GM10266 (cell line): Measurements from ENCODE around the gene LEMD3.

Experiments used
- DNase-seq: peaks from one replicate; pipeline ENCODE4 v3.0.0; 2012; ENCODE audit errors: extremely low spot score
- TF ChIP-seq, protein P1 (sequence below): IDR thresholded peaks from 2 replicates; pipeline ENCODE4 v1.5.1; 2012; ENCODE audit warnings: mild to moderate bottlenecking, low read depth; ENCODE audit not compliant: control insufficient read depth, insufficient read depth; ENCODE audit errors: missing control alignments

Gene LEMD3

GRCh38 chr12:65259501-65259900, 90.1 kb downstream of the LEMD3 start:
- no peak for DNase-seq
- TF ChIP-seq, protein P1, sequence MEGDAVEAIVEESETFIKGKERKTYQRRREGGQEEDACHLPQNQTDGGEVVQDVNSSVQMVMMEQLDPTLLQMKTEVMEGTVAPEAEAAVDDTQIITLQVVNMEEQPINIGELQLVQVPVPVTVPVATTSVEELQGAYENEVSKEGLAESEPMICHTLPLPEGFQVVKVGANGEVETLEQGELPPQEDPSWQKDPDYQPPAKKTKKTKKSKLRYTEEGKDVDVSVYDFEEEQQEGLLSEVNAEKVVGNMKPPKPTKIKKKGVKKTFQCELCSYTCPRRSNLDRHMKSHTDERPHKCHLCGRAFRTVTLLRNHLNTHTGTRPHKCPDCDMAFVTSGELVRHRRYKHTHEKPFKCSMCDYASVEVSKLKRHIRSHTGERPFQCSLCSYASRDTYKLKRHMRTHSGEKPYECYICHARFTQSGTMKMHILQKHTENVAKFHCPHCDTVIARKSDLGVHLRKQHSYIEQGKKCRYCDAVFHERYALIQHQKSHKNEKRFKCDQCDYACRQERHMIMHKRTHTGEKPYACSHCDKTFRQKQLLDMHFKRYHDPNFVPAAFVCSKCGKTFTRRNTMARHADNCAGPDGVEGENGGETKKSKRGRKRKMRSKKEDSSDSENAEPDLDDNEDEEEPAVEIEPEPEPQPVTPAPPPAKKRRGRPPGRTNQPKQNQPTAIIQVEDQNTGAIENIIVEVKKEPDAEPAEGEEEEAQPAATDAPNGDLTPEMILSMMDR = no peak

- no peak for DNase-seq
- TF ChIP-seq, protein P1 = no peak
These were observed 94.4 kb downstream of the LEMD3 start for GRCh38 chr12:65263777-65264176.

DNA sequence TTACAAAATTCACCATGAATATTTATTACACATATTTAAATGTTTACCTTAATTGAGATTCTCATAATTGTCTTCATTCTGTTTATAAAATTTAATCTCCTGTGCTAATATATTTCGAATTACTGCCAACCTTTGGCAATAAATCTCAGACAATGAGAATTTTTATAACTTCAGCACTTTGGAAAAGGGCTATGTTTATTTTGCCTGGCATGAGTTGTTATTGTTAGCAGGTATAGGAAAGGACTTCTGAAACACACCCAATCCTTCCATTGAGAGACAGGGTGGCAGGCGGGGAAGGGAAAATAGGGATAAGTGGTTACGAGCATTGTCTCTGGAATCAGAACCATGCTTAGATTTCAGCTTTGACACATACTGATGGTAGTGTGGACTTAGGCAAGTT, 97.0 kb downstream of the LEMD3 start:
- TF ChIP-seq, protein P1 = no peak

DNA sequence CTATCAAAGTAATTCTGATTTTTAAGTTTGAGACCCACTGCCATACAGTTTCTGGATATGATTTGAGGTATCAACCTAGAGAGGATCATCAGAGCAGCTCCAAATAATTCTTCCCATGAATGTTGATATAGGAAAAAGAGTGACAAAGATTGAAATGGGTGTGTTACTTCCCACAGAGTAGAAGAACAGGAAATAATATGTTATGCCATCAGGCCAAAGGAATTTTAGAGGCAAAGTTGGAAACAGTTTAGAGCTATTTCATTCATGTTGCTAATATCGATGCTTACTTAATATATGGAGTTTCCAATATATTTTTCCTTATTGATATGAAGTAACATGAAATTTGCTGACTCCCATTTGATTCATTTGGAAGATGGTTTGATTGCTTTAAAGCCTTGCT, 100.2 kb downstream of the LEMD3 start:
- no peak for DNase-seq
- TF ChIP-seq, protein P1 = no peak

More for the DNA sequence above, 97.0 kb downstream of the LEMD3 start:
- DNase-seq = no peak

- TF ChIP-seq, protein P1 = no peak
- DNase-seq = no peak
These were observed 105.4 kb downstream of the LEMD3 start for GRCh38 chr12:65274602-65275272.

DNA sequence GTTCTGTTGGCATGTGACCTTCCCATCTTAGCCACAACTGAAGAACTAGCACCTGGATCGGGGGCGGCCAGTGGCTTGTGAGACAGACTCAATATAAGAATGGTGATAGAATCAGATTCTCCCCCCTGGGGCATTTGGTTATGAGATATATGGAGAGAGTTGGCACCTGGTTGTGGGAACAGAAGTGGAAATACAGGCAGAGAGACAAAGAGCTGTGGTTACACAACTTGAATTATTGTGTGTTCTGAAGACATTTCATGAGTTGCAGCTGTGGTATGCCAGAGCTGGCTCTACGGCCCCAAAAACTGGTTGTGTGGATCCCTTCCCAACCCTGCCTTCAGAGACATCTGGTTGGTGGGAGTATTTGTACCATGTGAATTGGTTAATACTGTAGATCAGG, 106.2 kb downstream of the LEMD3 start:
- TF ChIP-seq, protein P1 = no peak

GRCh38 chr12:65276916-65277530, 107.6 kb downstream of the LEMD3 start:
- no peak for DNase-seq
- TF ChIP-seq, protein P1 = no peak

More for the DNA sequence above, 106.2 kb downstream of the LEMD3 start:
- no peak for DNase-seq
